K562 (cell line): ENCODE data around the gene CLCN4.

ENCODE experiments used
- ARHGAP35 ChIP-seq: fragments of 450-650 bp; IDR thresholded peaks from 2 replicates; pipeline ENCODE4 v1.6.1; 2018; ENCODE audit not compliant: partially characterized antibody
- FOS ChIP-seq: IDR thresholded peaks from 3 replicates; pipeline ENCODE4 v1.6.1; 2011; ENCODE audit not compliant: insufficient read length; ENCODE audit errors: extremely low read depth
- LARP7 ChIP-seq: fragments of 450-650 bp; IDR thresholded peaks from 2 replicates; pipeline ENCODE4 v1.6.1; 2016
- MAFK ChIP-seq: IDR thresholded peaks from 2 replicates; pipeline ENCODE4 v1.6.1; 2011; ENCODE audit warnings: low read length, improper control_type of control experiment
- NFIC ChIP-seq: fragments of 450-650 bp; IDR thresholded peaks from 2 replicates; pipeline ENCODE4 v1.6.1; 2017; ENCODE audit warnings: mild to moderate bottlenecking, inconsistent platforms
- POLR2AphosphoS5 ChIP-seq: IDR thresholded peaks from 2 replicates; pipeline ENCODE4 v1.6.1; 2011; ENCODE audit warnings: mild to moderate bottlenecking, low read depth, low read length, moderate library complexity; ENCODE audit not compliant: control insufficient read depth, insufficient read depth
- ZNF584 ChIP-seq: fragments of 200-800 bp; sonication (Bioruptor generic); IDR thresholded peaks from 2 replicates; pipeline ENCODE4 v1.6.1; 2016; ENCODE audit warnings: low read depth, mild to moderate bottlenecking, missing genetic modification characterization, missing compliant biosample characterization
- ZNF707 ChIP-seq: fragments of 250-450 bp; sonication (Bioruptor Pico); conservative IDR thresholded peaks from 2 replicates; pipeline ENCODE4 v1.8.0; 2022; ENCODE audit warnings: inconsistent platforms, mild to moderate bottlenecking, moderate library complexity
- TF ChIP-seq, protein P1 (sequence below), 3 experiments: IDR thresholded peaks in 2 of 3; conservative IDR thresholded peaks in 1 of 3; 2 replicates each; pipeline ENCODE4 v1.5.1; 2011 to 2012; ENCODE audit warnings: low read length in 3 of 3, mild to moderate bottlenecking in 3 of 3, control low read depth in 2 of 3, improper control_type of control experiment in 1 of 3, inconsistent platforms in 1 of 3, low read depth in 1 of 3, mixed read lengths in 1 of 3, moderate library complexity in 1 of 3; ENCODE audit not compliant: insufficient read depth in 2 of 3
- TF ChIP-seq, protein P2 (sequence below): sonication (generic); formaldehyde crosslinking; IDR thresholded peaks from 2 replicates; pipeline ENCODE4 v1.8.1; 2022; ENCODE audit warnings: missing genetic modification reagents

DNA sequence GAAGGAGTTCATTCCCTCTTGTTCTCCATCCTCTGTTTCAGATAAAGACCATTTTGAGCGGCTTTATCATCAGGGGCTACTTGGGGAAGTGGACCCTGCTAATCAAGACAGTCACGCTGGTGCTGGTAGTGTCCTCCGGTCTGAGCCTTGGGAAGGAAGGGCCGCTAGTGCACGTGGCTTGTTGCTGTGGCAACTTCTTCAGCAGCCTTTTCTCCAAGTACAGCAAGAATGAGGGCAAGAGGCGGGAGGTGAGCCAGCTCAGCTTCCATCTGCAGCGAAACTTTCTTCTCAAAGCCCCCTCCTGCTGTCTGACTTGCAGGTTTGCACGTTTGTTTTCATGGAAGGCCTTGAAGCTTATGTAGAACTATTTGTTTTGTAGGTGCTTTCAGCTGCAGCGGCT is 49.5 kb downstream of the CLCN4 start:
- no peak for TF ChIP-seq ARHGAP35
- TF ChIP-seq NFIC: no peak
- TF ChIP-seq, protein P1, sequence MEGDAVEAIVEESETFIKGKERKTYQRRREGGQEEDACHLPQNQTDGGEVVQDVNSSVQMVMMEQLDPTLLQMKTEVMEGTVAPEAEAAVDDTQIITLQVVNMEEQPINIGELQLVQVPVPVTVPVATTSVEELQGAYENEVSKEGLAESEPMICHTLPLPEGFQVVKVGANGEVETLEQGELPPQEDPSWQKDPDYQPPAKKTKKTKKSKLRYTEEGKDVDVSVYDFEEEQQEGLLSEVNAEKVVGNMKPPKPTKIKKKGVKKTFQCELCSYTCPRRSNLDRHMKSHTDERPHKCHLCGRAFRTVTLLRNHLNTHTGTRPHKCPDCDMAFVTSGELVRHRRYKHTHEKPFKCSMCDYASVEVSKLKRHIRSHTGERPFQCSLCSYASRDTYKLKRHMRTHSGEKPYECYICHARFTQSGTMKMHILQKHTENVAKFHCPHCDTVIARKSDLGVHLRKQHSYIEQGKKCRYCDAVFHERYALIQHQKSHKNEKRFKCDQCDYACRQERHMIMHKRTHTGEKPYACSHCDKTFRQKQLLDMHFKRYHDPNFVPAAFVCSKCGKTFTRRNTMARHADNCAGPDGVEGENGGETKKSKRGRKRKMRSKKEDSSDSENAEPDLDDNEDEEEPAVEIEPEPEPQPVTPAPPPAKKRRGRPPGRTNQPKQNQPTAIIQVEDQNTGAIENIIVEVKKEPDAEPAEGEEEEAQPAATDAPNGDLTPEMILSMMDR (IDR thresholded peaks at IDR 0.05 in 2 of 3, conservative IDR thresholded peaks at IDR 0.05 in 1 of 3; ENCODE audit: insufficient read depth in 2 of 3, low read depth in 1 of 3, low read length in 3 of 3): no peak
- TF ChIP-seq MAFK: no peak
- no peak for TF ChIP-seq ZNF584
- TF ChIP-seq LARP7: no peak
- TF ChIP-seq, protein P2, sequence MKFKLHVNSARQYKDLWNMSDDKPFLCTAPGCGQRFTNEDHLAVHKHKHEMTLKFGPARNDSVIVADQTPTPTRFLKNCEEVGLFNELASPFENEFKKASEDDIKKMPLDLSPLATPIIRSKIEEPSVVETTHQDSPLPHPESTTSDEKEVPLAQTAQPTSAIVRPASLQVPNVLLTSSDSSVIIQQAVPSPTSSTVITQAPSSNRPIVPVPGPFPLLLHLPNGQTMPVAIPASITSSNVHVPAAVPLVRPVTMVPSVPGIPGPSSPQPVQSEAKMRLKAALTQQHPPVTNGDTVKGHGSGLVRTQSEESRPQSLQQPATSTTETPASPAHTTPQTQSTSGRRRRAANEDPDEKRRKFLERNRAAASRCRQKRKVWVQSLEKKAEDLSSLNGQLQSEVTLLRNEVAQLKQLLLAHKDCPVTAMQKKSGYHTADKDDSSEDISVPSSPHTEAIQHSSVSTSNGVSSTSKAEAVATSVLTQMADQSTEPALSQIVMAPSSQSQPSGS (CRISPR knock-in tag): no peak
- TF ChIP-seq FOS: no peak
- no peak for TF ChIP-seq POLR2AphosphoS5
- no peak for TF ChIP-seq ZNF707 (CRISPR knock-in tag)
